NCI-H2081 (cell line): Measurements from ENCODE around the gene DGKB.

Experiments
- DNase-seq, 2 experiments: peaks; one replicate each; lab custom pipeline; 2025; lab: John Stamatoyannopoulos, UW

DGKB gene

GRCh38 chr7:14207711-14208110 lies 694.8 kb downstream of the DGKB start:
- DNase-seq, result no peak

GRCh38 chr7:14207138-14207537 lies 695.4 kb downstream of the DGKB start:
- no peak for DNase-seq

- no peak for DNase-seq
Measured at GRCh38 chr7:14206121-14206520, 696.4 kb downstream of the DGKB start.

GRCh38 chr7:14201353-14201752 lies 701.2 kb downstream of the DGKB start:
- peak in 1 of 2 experiments; percentile 26 for DNase-seq

GRCh38 chr7:14199336-14199735 lies 703.2 kb downstream of the DGKB start:
- no peak for DNase-seq

- DNase-seq, result peak; percentile 75 to 94
Measured at GRCh38 chr7:14197280-14197679, 705.3 kb downstream of the DGKB start.

GRCh38 chr7:14196555-14196954 lies 706.0 kb downstream of the DGKB start:
- no peak for DNase-seq

GRCh38 chr7:14195871-14196270 lies 706.7 kb downstream of the DGKB start:
- no peak for DNase-seq

- no peak for DNase-seq
Measured at GRCh38 chr7:14195079-14195478, 707.5 kb downstream of the DGKB start.

GRCh38 chr7:14191686-14192098 lies 710.9 kb downstream of the DGKB start:
- no peak for DNase-seq

- no peak for DNase-seq
Measured at GRCh38 chr7:14184292-14184864, 718.2 kb downstream of the DGKB start.

GRCh38 chr7:14179781-14180180 lies 722.8 kb downstream of the DGKB start:
- DNase-seq, result no peak

- DNase-seq, result no peak
Measured at GRCh38 chr7:14177876-14178275, 724.7 kb downstream of the DGKB start.

GRCh38 chr7:14170872-14171271 lies 731.7 kb downstream of the DGKB start:
- DNase-seq, result no peak

- peak in 1 of 2 experiments; percentile 58 for DNase-seq
Measured at GRCh38 chr7:14158111-14158510, 744.4 kb downstream of the DGKB start.

GRCh38 chr7:14156436-14156835 lies 746.1 kb downstream of the DGKB start:
- DNase-seq, result no peak

- no peak for DNase-seq
Measured at GRCh38 chr7:14148974-14149373, 753.6 kb downstream of the DGKB start.

- DNase-seq, result no peak
Measured at GRCh38 chr7:14147532-14147931, 755.0 kb downstream of the DGKB start.

- peak; percentile 59 to 90 for DNase-seq
Measured at GRCh38 chr7:14144538-14144937, 758.0 kb downstream of the DGKB start.

- no peak for DNase-seq
Measured at GRCh38 chr7:14144109-14144508, 758.4 kb downstream of the DGKB start.

- DNase-seq, result no peak
Measured at GRCh38 chr7:14137676-14138075, 764.9 kb downstream of the DGKB start.

- DNase-seq, result no peak
Measured at GRCh38 chr7:14133752-14134151, 768.8 kb downstream of the DGKB start.

GRCh38 chr7:14125998-14126397 lies 776.6 kb downstream of the DGKB start:
- no peak for DNase-seq

- DNase-seq, result no peak
Measured at GRCh38 chr7:14124716-14125115, 777.8 kb downstream of the DGKB start.

GRCh38 chr7:14123923-14124322 lies 778.6 kb downstream of the DGKB start:
- DNase-seq, result no peak
